T-helper 22 cell (primary cell): Measurements from ENCODE around the gene ACTN4.
"Not testable (repeated sequence)": the region's sequence is repeated elsewhere in the genome, so short reads cannot be mapped to it uniquely, and the experiment has no call there.

ENCODE experiments used
- DNase-seq: peaks from one replicate; pipeline ENCODE4 v3.0.0-alpha.2; 2020; ENCODE audit warnings: low read depth

ACTN4 gene

DNA sequence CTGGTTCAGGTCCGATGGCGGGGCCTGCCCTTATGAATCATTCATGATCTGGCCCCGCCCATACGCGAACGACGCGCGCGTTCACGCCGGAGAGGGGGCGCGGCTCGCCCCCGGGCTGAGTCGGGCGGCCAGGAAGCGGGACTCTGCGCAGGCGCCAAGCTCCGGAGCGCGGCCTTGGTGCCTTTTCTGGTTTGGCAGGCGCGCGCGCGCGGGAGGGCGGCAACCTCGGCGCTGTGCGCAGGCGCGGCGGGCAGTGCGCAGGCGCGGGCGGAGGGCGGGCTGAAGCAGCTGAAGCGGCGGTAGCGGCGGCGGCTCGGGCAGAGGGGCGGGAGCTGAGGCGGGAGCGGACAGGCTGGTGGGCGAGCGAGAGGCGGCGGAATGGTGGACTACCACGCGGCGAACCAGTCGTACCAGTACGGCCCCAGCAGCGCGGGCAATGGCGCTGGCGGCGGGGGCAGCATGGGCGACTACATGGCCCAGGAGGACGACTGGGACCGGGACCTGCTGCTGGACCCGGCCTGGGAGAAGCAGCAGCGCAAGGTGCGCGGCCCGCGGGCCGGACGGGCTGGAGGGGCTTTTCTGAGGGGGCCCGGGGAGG, at the start of gene ACTN4:
ACTN4 (plus strand) TSS at position 282 of the 598 bp plus-strand sequence; CDS start at position 379, 97 bp downstream.
- peak; percentile 99 for DNase-seq

DNA sequence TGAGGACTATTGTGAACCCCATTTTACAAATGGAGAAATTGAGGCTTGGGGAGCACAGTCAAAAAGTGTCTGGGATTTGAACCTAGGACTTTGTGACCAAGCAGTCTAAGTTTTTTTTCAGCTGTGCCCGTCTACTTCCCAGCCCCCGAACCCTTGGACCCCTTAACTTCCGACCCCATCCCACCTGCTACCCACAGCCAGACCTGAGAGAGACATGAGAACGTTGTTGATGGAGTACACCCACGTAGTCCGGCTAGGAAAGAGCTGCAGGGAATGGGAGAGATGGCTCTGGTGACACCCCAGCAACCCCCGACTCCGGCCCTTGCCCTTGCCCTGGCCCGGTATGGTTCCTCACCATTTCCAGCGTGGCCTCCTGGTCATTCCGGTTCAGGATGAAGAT, 47.7 kb upstream of the ACTN4 start:
- DNase-seq, result no peak

DNA sequence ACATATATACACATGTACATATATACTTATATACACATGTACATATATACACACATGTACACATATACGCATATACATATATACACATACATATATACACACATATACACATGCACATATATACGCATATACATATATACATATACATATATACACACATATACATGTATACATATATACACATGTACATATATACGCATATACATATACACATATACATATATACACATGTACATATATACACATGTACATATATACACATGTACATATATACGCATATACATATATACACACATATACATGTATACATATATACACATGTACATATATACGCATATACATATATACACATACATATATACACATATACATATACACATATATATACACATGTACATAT, 44.6 kb upstream of the ACTN4 start:
- not testable (repeated sequence) for DNase-seq

DNA sequence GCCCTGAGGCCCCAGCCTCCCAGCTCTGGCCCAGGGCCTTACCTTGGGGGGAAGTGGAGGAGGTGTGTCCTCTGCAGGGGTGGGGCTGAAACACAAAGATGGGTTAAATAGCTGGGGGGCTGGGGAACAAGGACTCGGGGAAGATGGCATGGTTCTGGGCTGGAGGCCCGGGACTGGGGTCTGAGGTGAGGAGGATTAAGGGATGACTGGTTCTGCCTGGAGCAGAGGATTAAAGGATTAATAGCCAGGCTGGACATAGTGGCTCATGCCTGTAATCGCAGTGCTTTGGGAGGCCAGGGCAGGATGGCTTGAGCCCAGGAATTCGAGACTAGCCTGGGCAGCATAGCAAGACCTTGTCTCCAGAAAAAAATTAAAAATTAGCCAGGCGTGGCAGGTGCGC, 41.3 kb upstream of the ACTN4 start:
- no peak for DNase-seq

DNA sequence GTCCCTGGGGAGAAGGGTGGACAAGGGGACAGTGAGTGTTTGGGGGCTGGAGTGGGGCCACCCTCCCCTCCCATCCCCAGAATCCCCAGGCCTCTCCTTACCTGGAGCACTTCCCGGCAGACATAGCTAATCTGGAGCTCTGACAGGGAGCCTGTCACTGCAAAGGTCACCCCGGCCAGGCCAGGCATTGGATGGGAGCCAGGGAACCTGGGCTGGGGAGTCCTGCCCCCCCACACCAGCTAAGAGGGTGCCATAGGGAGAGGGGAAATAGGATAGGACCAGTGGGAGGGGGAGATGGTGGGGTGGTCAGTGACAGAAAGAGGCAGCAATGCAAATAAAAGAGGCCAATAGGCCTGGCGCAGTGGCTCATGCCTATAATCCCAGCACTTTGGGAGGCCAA, 33.2 kb upstream of the ACTN4 start:
- DNase-seq, result no peak

DNA sequence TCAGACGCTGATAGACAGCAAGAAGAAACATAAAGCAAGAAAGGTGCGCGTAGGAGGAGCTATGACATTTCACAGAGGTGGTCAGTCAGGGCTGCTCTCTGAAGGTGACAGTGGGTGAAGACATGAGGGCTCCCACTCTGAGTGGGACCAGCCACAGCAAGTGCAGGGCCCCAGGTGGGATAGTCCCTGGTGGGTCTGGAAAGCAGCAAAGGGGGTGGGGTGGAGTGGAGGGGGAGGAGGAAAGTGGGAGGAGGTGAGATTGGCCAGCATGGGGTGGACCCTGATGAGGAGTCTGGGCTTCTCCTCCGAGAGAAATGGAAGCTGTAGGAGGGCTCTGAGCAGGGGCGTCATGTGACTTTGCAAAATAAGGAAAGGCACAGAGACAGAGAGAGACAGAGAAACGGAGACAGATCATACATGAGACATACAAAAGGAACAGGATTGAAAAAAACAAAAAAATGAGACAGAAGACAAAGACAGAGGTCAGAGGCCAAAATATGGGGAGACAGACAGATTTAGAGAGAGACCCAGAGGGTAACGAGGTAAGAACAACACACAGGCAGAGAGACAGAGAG, 32.4 kb upstream of the ACTN4 start:
- no peak for DNase-seq

DNA sequence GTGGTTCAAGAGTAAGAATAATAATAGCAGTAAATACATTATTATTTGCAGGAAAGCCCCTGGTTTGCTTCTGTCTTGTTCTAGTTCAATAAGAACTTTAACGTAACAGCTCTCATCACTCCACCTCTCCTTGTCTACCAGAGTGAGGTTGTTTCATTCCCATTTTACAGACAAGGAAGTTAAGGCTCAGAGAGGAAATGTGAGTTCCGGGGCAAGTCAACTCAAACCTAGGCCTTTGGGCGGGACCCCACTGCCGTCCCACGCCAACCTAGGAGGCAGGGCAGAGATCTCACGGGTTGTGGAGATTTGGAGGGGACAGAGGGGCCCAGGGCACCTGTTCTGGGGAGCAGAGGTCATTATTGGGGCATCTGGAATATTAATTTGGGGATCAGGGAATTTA, 31.2 kb upstream of the ACTN4 start:
- no peak for DNase-seq

DNA sequence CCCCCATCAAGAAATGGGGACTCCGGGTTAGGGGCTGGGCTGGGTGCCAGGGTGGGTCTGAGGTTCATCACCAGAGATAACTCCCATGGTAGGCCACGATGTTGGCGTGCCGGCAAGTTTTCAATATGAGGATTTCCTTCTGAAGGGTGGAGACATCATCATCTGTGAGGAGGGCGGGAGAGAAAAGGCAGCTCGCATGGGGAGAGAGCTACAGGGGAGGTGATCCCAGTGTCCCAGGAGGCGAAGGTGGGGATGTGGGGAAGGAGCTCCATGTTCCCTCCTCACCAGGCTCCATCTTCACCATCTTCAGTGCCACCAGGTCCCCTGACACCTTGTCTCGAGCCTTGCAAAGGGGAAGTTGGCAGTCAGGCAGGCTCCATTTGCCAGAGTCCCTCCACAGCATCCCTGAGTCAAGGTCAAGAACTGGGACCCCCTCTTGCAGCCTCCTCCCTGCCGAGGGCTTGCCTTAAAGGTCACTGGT, 30.1 kb upstream of the ACTN4 start:
- DNase-seq, result no peak

DNA sequence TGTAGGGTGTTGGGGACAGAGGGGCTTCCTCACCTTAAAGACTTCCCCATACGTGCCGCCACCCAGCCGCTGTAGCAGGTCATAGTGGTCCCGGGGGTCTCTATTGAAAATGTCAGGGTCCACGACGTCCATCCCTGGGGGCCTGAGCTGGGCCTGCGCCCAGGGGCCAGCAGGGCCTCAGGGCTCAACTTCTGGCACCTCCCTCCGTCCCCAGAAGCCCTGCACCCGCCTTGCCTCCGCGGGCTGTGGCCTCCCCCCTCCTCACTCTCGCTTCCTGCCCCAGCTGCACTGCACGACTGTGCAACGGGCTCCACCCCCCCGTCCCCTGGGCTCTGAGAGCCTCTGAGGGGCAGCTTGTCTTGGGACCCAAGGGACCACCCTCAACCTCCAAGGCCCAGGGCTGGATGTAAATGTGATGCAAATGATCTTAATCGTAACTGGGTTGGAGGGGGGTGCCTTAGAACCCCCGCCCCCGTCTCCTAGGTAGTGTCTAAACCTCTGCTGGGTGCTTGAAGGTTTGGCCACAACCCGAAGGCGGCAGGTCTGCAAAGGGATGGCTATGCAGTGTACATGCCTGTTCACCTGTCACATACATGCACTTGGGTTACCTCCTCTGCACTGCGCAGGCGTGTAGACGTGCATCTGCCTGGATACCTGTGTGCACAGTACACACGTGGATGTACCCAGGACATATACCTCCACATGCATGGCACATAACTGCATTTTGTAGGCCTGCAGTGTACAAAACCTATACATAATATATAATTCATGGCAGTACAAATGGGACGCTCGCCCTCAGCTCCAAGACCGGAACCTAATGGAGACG, 29.5 kb upstream of the ACTN4 start, which contains the start of gene MAP4K1:
MAP4K1 (minus strand) TSS at position 190 of the 826 bp plus-strand sequence; CDS start at position 132, 58 bp downstream.
- DNase-seq, result peak; percentile 49

DNA sequence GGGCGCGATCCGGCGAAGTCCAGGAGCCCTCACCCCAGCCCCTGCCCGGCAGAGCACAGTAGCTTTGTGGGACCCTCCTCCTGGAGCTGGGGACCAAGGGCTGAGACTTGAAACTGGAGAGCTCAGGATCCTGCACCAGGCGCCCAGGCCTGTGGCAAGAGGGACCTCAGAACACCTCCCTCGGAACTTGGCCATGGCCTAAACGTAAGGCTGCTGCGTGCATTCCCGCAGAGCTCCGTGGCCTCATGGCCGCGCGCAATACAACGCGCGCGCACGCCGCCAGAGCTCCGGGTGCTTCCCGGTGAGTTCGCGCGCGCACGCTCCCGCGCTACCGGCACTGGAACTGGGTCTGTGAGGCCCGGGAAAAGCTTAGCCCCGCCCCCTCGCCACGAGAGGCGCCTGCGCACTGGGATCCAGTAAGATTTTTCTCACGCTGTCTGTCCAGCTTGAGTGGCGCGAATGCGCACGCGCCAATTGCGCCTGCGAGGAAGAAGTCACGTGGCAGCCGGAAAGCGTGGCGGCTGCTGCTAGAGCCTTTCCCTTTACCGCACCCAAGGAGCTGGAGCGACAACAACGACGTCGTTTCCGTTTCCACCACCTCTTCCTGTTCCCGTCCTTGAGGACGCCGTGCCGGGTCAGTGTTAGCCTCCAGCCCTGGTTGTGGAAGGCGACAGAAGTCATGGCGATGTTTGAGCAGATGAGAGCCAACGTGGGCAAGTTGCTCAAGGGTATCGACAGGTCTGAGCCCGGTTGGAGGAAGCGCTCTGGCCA, 28.7 kb upstream of the ACTN4 start, which contains the start of gene EIF3K:
EIF3K (plus strand) TSS at position 599 of the 771 bp plus-strand sequence; CDS start at position 680, 81 bp downstream.
- peak; percentile 97 for DNase-seq

DNA sequence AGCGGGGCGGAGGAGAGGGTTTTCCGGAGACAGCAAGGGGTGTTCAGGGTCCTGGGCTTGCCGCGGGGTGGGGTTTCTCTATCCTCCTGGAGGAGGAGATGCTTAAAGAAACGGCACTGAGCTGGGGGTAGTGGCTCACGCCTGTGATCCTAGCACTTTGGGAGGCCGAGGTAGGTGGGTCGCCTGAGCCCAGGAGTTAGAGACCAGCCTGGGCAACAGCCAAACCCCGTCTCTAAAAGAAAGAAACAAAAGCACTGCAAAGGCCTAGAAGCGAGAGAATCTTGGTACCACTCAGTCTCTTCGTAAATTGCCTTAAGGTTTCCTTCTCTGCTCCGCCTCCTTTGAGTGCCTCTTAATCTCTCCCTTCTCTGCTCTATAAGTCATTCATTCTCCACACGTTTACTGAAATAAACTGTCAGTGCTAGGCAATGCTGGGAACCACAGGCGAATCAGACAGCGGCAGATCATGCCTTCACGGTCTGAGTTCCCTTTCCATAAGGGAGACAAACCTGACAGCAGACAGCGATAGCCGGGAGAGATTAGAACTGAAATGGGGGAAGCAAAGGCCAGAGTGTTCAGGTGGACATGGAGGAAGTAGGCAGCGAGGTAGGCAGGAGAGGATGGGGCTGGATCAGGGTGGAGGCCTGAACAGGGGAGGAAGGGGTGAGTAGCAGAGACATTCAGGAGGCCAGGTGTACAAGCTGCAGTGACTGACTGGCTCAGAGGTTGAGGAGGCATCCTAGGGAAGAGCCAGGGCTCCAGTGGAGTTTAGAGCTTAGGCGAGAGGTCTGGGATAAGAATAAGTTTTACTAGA, 27.9 kb upstream of the ACTN4 start:
- no peak for DNase-seq

DNA sequence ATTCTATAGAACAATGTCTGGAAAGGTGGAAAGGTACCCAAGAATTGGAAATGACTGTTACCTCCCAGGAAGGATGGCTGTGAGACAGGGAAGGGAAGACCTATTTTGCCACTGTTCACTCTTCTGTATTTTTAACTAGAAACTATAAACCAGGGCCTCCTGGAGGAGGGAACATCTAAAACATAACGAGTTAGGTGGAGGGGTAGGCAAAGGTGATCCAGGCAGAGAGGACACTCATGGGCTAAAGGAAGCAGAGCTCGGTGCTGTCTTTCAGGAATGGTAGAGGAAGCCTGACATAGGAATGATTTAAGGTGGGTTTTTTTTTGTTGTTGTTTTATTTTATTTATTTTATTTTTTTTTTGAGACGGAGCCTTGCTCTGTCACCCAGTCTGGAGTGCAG, 22.6 kb upstream of the ACTN4 start:
- DNase-seq, result no peak

DNA sequence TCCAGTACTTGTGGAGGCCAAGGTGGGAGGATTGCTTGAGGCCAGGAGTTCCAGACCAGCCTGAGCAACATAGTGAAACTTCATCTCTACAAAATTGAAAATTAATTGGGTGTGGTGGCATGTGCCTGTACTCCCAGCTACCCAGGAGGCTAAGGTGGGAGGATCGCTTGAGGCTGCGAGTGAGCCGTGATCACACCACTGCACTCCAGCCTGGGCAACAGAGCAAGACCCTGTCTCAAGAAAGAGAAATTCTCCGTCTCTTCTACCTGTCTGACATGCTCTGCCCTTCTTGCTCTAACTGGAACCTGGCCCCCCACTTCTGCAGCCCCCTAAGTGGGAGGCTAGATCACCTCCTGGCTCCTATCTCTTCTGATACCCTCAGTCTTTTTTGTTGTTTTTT, 21.0 kb upstream of the ACTN4 start:
- DNase-seq, result no peak

DNA sequence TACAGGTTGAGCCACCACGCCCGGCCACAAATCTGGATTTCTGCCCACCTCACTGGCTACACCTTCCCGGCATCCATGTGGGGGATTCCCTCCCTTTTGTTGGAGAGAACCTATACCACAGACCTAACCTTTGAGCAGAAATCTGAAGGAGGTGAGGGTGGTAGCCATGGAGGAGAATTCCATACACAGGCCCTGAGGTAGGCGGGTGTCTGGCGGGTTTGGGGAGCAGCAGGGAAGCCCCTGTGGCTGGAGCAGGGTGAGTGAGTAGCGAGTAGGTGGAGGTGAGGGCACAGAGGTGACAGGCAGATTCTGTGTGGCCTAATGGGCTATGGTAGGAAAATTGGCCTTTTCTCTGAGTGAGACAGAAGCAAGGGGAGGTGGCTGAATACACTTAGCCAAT, 17.9 kb upstream of the ACTN4 start:
- no peak for DNase-seq

DNA sequence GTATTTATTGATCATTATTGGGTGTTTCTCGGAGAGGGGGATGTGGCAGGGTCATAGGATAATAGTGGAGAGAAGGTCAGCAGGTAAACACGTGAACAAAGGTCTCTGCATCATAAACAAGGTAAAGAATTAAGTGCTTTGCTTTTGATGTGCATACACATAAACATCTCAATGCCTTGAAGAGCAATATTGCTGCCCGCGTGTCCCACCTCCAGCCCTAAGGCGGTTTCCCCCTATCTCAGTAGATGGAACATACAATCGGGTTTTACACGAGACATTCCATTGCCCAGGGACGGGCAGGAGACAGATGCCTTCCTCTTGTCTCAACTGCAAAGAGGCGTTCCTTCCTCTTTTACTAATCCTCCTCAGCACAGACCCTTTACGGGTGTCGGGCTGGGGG, 16.1 kb upstream of the ACTN4 start:
- not testable (repeated sequence) for DNase-seq

DNA sequence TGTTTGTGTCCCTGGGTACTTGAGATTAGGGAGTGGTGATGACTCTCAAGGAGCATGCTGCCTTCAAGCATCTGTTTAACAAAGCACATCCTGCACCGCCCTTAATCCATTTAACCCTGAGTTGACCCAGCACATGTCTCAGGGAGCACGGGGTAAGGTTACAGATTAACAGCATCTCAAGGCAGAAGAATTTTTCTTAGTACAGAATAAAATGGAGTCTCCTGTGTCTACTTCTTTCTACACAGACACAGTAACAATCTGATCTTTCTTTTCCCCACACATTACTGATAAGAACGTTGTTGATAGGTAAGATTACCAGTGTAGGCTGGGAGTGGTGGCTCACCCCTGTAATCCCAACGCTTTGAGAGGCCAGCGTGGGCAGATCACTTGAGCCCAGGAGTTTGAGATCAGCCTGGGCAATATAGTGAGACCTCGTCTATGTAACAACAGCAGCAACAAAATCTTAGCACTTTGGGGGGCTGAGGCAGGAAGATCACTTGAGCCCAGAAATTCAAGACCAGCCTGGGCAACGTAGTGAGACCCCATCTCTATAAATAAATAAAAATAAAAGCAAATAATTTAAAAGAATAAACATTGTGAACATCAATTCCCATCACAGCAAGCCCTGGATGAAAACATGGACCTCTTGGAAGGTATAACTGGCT, 15.5 kb upstream of the ACTN4 start:
- not testable (repeated sequence) for DNase-seq

DNA sequence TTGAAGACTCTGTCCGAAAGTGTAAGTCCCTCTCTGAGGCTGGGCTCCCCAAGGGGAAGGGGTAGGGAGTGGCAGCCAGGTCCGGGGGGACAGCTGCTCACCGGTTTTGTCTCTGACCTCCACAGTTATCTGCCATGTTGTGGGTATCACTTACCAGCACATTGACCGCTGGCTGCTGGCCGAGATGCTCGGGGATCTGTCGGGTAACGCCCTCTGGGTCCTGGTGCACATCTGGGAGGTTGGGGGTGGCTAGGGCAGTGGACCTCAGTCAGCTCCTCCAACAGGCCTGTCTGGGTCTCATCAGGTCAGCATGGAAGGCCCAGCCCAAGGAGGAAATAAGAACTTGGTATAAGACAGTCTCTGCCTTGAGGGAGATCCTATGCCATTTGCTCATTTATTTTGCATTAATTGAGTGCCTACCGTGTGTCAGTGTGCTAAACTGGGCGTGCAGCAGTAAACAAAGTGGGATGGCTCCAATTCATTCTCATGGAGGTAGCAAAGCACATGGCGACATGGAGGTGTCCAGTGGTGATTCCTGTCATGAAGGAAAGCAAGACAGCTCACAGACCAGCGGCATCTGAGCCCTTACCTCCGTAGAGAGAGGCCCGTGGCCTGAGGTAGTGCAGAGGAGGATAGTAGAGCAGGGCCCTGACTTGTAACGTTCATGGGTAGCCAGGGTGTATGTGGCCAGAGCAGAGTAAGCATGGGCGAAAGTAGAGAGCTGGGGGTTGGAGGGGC, 14.8 kb upstream of the ACTN4 start:
- no peak for DNase-seq

DNA sequence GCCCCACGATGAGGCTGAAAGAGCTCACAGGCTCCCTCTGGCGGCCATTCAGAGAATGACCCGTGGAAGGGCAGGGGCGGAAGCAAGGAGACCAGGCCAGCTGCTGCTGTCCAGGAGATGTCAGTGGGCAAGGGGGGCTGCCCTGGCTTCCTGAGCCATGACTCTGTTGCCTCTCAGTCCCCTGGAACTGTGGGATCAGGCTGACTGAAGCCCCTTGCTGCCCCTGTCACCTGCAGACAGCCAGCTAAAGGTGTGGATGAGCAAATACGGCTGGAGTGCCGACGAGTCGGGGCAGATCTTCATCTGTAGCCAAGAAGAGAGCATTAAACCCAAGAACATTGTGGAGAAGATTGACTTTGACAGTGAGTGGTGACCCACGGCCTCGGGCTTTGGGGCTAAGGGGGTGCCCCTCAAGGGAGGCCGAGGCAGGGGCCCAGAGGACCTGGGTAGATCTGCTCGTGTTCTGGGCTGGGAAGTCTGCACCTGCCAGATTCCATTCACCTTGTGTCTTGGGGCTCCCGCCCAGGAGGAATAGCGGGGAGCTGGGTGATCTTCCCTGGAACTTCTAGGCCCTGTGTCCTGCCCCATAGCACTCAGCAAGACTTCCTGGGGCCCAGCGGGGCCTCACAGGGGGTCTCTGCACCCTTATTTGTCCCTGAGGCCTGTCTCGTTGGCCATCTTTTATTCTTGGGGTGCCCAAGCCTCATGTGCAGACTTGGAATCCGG, 12.5 kb upstream of the ACTN4 start:
- DNase-seq, result peak; percentile 42
